Embryonic facial prominence (tissue), 1 donor: ENCODE data around the gene HSD11B1L.

Experiments used
- DNase-seq: peaks from one replicate; pipeline ENCODE4 v3.0.0-alpha.2; 2016; ENCODE audit errors: extremely low spot score

The HSD11B1L gene, protein sequence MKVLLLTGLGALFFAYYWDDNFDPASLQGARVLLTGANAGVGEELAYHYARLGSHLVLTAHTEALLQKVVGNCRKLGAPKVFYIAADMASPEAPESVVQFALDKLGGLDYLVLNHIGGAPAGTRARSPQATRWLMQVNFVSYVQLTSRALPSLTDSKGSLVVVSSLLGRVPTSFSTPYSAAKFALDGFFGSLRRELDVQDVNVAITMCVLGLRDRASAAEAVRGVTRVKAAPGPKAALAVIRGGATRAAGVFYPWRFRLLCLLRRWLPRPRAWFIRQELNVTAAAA

DNA sequence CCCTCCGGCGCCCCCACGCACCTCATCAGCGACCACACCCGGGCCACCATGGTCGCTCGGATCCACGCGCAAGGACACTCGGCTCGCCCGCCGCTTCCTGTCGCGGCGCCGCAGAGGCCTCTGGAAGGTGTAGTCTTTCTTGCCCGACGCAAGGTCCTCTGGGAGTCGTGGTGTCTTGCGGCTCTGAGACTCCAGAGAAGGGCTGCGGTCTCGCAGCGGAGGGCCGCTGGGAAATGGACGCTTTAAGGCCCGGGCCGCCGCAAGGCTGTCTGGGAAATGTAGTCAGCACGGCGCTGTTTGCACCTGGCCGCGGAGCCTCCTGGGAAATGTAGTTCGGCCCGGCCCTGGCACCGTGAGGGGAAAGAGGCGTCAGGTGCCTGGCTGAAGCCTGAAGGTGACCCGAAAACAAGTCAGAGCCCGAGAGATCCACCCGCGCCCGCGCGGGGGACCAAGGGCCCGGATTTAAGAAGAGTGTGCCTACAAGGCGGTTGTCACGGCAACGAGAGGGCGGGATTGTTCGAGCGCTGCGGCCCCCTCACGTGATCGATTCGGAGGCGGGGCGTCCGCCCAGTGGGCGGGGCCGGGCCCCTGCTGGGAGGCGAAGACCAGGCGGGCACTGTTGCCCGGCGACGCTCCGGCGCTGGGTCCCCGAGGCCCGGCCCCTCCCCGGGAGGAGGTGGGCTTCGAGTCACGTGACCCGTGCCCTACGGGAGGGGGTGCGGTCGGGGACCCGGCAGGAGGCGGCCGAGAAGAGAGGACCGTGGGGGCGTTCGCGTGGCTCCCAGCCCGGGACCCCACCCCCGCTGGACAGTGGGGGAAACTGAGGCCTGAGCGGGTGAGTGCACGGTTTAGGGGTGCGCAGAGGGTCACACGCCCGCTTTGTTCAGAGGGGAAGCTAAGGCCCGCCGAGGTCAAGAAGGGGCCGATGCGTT lies at the start of gene HSD11B1L, which contains the start of gene MICOS13:
HSD11B1L (plus strand) TSS at position 591 of the 932 bp plus-strand sequence. CDS start 3,806 bp downstream, outside the sequence.
MICOS13 (minus strand) TSS at position 80 of the 932 bp plus-strand sequence; CDS start at position 50, 30 bp downstream.
- DNase-seq: peak; percentile 96

DNA sequence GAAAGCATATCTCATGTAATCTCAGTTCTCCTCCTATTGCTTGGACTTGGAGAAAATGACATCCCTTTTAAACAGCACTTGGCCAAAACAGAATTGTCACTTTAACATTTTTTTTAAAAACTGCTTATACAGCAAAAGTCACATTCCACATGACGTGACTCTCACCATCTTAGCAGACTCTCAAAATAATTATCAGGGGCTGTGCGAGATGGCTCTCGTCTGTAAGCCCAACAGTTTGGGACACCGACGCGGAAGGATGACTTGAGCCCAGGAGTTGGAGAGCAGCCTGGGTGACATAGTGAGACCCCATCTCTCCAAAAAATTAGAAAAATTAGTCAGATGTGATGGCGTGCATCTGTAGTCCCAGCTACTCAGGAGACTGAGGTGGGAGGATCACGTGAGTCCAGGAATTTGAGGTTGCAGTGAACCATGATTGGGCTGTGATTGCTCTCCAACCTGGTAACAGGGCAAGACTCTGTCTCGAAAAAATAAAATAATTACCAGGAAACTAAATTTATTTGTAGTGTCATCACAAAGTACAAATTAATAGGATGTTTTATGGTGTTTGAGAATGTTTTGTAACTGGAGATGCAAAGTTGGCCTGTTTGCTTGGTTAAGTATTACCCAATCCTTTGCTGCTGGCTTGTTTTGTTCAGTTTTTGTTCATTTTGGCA lies 49.1 kb upstream of the HSD11B1L start:
- no peak for DNase-seq

DNA sequence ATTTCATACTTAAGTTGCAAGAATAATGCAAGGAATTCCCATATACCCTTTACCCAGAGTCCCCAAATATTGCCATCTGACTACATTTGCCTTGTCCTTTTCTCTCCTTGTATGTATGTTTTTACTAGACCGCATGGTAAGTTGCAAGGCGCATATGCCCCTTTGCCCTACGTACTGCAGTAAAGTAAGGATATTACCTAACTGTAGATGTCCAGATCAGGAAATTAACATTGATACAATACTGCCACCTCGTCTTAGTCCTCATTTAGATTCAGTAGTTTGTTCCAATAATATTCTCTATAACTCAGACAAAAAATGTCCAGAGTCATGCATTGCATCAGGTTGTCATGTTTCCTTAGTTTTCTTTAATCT lies 48.6 kb upstream of the HSD11B1L start:
- DNase-seq: no peak

DNA sequence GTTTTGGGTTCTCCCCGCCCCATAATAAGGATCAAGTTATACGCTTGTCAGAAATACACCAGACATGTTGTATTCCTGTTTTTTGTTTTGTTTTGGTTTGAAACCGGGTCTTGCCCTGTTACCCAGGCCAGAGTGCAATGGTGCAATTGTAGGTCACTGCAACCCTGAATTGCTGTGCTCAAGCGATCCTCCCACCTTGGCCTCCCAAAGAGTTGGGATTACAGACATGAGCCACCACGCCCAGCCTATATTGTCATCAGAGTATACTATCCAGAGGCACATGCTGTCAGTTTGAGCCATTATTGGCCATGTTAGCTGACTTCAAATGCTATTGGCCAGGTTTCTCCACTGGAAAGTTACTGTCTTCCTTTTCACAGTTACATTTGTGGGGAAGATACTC lies 48.2 kb upstream of the HSD11B1L start:
- DNase-seq: no peak

DNA sequence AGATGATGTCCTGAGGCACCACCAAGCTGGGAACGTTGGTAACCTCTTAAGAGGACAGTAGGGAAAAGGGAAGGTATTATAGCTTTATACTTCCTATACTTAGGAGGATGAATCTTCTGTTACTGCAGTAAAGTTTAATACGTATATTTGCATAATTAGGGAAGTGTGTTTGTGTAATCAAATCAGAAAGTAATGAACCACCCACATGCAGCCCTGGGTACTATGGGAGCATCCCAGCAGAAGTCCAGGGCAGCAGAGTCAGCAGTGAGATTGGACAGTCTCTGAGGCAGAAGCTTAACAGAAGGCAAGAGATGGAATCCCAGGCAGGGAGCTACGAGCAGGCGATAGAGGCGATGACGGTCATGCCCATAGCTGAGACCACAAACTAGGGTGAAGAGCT lies 45.4 kb upstream of the HSD11B1L start:
- DNase-seq: no peak

DNA sequence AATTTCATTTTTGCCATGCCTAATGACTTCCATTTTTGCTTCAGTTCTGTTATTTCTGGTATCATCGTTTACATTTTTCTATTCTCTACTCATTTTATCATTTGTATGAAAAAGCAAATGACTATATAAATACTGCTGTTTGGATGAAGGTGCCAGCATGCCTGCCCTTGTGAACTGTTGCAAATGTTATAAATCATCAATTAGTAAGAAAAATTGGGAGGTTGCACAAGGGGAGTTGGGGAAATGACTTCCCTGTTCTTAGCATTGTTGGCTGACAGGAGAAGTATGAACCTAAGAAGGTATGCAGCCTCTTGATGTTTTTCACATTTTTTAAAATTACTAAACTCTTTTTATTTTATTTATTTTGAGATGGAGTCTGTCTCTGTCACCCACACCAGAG lies 42.9 kb upstream of the HSD11B1L start:
- DNase-seq: no peak

DNA sequence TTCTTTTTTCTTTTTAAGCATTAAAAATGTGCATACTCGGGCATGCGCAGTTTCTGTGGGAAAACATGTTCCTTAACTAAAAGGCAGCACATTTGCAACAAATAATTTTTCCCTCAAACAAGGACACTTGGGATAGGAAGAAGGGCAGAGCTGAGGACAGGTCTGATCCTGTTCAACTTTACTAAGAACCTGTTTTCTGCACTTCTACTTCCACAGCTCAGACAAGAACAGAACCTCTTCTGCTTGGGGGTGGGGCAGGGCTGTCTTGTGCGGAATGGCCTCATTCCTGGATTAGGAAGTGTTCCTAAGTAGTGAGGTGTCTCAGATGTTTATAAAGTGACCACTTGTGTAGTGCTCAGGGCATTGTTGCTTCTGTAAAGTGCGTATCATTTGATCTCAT lies 39.7 kb upstream of the HSD11B1L start:
- DNase-seq: no peak

DNA sequence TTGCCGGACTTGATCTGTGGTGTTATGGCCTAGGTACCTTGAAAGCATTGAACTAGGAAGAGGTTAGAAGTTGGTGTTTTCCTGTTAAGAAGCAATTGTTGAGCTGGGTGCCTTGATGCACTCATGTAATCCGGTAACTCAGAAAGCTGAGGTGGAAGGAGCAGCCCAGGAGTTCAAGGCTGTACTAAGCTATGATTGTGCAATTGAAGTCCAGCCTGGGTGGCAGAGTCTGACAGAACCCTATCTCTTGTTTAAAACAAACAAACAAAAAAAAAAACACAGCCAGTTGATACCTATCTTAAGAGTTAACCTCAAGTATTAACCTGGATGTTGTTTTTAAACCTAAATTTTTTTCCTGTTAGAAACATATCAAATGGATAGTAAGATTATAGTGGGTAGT lies 38.6 kb upstream of the HSD11B1L start:
- no peak for DNase-seq

DNA sequence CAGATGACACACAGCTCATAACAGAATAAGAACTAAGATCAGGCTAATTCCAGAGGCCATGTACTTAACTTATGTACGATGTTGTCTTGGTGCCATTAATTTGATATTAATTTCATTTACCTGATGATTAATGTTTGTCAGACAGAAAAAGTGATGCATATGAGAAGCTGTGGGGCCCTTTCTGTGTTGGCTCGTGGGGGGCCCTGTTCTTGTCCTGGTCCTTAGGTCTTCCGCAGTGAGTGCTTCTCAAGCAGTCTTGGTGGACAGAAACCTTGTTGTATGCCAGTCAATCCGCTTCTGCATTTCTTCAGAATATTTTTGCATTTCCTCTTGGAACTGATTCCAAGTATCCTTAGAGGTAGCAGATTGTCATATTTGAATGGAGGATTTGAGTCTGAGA lies 37.8 kb upstream of the HSD11B1L start:
- DNase-seq: no peak

DNA sequence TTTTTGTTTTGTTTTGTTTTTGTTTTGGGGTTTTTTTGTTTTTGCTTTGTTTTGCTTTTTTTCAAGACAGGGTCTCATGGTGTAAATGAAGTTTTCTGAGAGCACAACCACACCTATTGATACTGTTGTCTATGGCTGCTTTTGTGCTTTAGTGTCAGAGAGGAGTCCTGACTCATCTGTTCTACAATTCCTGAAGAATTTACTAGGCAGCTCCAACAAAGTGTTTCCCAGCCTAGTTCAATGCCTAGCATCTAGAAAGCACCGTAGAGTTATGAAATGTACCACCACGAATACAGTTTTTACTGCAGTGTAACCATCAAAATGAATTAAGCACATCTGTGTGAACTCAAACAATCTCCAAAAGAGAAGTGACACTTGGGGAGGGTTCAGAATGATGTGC lies 36.8 kb upstream of the HSD11B1L start:
- no peak for DNase-seq

DNA sequence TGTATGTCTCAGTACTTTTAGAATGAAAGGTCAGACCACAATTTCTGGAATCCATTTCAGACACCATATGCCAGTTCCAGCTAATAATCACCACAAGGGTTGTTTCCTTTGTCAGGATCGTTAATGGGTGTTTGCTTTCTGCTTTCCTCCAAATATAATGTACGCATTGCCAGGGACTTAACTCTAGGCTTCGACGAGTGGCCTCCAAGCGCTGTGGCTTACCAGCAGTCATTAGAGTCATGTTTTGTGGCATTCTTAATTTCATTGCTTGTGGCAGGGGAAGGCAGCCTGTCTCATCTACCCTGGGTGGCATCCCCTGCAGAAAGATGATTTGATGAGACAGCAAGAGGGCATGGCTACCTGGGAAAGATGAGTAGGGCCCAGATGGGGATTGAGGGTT lies 35.4 kb upstream of the HSD11B1L start:
- no peak for DNase-seq

DNA sequence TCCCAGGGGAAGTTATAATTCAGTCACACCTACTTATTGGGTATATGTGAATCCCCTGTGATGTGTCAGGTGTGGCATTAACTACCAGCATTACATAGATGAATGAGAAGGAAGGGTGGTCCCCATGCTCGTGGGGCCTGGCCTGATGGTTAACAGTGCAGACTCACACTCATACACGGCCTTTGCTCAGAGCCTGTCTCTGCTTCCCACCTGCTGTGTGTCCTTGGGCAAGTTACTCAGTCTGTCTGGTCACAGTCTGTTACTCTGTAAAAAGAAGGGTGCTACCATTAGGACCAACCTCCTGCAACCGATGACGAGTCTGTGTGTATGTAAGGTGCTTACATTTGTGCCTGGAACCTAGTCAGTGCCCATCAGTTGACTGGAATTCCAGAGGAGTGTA lies 34.1 kb upstream of the HSD11B1L start:
- no peak for DNase-seq

DNA sequence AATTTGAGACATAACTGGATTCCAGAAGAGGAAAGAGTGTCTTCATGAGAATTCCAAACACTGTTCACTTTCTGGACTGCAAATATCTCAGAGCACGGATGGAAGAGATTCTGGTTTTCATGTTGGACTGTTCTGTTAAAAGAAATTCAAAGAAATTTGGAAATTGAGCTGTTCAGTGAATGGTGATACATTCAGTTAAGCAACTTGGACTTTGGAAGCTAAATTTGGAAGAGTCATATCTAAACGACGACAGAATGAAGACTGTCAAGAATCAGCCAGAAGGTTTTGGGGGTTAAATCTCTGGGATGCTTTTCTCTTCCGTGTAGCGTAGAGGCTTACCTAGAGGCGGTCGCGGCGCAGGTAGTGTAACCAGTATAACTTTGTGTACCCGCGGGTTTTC lies 32.4 kb upstream of the HSD11B1L start:
- DNase-seq: no peak

DNA sequence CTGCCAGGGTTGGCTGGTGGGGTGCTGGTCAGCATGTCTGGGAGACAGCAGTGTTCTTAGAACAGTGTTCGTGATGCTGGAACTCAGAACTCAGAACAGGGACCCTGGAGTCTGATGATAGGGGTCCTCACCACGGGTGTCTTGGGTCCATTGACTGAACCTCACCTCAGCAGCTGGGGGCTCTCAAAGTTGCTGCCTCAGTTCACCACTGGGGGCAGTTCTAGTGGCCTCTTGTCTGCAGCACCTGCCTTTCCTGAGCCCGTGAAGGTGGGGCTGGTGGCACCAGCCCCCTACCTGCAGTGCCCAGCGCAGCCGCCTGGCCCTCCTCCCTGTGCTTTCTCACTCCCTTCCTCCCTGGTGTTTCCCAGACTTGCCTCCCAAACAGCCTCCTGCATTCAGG lies 29.5 kb upstream of the HSD11B1L start:
- DNase-seq: no peak

DNA sequence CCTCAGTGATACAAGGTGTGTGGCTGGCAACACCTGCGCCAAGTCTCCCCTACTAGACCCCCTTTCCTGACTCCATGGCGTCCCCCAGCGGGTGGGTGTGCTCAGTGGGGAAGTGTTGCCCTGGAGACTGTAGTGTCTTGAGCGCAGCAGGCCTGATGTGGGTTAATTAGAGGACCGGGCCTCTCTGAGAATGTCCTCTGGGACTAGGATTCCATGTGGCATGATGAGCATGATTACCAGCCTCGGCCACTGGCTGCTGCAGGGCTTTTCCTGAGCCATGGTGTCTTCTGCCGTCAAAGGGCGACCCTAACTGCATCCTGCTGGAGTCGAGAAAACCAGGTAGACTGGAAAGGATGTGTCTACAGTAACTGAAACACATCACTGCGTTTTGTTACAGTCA lies 28.6 kb upstream of the HSD11B1L start:
- no peak for DNase-seq

DNA sequence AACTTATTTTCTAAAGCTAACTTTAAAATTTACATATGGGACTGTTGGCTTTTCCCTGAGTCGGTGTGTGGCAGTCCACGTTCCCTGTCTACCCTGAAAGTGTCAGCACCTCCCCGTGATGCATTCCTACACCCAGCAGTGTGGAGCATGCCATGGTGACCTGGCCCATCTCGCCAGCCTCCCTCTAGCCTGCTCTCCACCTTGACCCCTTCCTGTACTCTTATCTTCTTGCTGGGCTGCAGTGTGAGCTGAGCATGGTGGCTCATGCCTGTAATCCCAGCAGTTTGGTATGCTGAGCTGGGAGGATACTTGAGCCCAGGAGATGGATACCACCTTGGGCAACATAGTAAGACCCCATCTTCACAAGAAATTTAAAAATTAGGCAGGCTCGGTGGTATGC lies 25.9 kb upstream of the HSD11B1L start:
- no peak for DNase-seq

DNA sequence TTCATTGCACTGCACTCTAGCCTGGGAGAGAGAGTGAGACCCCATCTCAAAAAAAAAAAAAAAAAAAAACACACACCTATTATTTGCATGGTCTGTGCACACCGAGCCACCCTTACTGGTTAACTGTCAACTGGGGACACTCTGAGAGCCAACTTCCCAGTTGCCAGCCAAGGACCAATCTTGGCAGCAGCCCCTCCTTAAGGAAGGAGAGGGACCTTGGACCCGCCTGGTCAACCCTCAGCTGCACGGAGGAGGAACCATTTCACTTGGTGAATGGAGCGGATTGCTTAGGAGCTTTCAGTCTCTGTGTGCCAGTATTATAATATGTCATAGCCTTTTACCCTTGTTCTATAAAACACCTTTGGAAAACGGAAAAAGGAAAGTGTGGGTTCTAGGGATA lies 25.4 kb upstream of the HSD11B1L start:
- DNase-seq: no peak

DNA sequence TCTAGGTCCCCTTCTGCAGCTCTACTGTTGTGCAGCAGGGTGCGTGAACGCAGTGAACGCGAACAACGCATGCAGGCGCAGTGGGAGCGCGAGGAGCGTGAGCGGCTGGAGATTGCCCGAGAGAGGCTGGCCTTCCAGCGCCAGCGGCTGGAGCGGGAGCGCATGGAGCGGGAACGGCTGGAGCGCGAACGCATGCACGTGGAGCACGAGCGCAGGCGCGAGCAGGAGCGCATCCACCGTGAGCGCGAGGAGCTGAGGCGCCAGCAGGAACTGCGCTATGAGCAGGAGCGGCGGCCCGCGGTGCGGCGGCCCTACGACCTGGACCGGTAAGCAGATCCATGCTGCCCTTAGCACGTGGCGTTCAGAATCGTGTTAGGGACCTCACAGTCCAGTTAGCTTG lies 19.3 kb upstream of the HSD11B1L start:
- no peak for DNase-seq

DNA sequence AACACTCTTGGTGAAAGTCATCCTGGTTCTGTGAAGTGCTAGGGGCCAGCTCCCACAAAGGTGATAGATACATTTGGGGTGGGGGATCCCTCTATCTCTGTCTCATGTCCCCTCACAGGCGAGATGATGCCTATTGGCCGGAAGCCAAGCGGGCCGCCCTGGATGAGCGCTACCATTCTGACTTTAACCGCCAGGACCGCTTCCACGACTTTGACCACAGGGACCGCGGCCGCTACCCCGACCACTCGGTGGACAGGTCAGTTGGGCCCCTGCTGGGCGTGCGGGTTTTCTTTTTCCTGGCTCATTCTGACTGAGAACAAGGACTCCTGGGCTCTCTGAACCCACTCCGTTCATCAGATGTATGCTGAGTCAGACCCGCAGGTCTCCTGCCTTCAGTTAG lies 16.9 kb upstream of the HSD11B1L start:
- no peak for DNase-seq

DNA sequence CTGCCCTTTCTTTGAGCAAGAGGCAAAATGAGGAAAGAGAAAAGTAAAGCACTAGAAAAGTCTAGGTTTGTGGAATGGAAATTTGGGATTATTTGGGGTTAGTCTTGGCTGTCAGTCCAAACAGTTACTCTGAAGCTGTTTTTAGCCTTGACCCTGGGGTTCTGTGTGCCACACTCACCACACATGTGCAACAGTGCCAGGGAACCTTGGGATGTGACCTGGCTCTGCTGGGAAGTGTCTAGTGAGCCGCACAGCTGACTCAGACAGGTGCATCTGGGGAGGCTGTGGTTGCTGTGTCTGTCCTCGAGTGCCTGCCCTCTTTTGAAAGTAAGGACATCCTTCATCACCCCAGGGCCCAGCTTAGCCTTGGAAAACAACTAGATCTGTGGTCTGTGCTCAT lies 16.3 kb upstream of the HSD11B1L start:
- no peak for DNase-seq

DNA sequence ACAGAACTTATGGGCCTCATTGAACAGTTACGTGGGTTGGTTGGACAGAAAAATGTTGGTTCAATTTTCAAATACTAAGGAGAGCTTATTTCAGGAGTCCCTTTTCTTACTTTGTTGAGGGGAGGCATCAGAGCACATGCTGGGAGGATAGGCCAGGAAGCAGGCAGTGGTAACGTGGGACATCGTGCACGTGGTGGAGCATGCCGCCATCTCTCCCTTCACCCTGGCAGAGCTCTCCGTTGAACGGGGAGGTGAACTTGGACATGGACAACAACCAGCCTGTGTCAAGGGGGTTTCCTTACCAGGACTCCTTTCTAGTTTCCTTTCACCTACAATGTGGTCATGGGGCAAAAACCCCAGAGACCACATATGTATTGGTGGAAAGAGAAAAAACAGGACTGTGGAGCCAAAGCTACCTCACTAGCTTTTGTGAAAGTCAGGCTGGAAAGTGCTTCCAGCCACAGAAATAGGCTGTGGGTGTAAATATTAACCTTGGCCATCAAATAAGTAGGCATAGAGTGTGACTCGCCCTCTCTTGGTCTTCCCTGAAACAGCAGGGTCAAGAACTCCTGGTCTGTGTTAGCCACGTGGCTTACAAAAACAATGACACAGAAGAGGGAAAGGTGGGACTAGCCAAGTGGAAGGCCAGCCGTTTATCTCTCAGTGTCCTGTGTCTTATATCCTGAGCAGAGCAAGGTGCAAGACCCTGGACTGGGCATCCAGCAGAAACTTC lies 14.9 kb upstream of the HSD11B1L start:
- no peak for DNase-seq
